Measurements from ENCODE around the gene GAS2L1.

DNA sequence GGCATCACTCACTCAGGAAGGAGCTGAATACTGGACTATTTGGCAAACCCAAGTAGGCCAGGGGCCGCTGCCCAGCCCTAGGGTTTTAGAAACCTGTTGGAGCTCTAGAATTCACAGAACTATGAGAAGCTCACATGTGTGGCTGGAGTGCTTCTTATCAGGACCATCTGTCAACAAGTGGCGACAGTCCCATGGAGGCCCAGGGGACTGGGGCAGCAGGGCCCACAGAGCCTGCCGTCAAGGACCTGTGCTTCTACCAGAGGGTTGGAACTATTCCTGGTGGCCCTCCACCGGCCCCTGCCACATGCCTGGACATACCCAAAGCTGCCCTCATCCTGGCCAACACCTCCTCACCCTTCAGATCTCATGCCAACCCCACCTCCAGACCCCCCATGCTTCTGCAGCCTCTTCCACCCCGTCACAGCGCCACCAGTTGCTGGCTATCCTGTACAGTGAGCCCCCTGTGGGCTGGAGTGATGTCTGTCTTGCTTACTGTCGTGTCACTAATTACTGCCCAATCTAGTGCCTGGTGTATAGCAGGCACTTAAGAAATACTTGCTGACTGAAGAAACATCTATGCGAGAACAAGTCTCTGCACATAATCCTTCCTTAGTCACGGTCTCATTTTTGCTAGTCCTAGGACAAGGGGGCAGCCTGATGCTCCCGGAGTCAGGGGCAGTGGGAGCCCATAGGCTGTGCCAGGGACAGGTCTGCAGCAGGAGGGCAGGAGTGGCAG lies 36.3 kb downstream of the GAS2L1 start:
- TF ChIP-seq, protein P1, sequence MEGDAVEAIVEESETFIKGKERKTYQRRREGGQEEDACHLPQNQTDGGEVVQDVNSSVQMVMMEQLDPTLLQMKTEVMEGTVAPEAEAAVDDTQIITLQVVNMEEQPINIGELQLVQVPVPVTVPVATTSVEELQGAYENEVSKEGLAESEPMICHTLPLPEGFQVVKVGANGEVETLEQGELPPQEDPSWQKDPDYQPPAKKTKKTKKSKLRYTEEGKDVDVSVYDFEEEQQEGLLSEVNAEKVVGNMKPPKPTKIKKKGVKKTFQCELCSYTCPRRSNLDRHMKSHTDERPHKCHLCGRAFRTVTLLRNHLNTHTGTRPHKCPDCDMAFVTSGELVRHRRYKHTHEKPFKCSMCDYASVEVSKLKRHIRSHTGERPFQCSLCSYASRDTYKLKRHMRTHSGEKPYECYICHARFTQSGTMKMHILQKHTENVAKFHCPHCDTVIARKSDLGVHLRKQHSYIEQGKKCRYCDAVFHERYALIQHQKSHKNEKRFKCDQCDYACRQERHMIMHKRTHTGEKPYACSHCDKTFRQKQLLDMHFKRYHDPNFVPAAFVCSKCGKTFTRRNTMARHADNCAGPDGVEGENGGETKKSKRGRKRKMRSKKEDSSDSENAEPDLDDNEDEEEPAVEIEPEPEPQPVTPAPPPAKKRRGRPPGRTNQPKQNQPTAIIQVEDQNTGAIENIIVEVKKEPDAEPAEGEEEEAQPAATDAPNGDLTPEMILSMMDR (IDR thresholded peaks at IDR 0.05) = no peak
- TF ChIP-seq POLR2A (IDR thresholded peaks at IDR 0.05) = no peak
